ENCODE results near the gene ZBTB47.

Gene ZBTB47

GRCh38 chr3:42653560-42654330 lies at the start of gene ZBTB47:
Gene ZBTB47, plus strand, starts transcription at chr3:42653697. Its CDS starts 4,659 bp downstream, at chr3:42658356.
- Histone ChIP-seq H3K27ac (ENCODE audit: low read length) (peak within 1 kb of the TSS; percentile 18), H3K36me3 (replicated peaks; ENCODE audit: low read depth, low read length) (peaks cover 4% of the 10 kb centered on the region), H3K27me3 (ENCODE audit: low read depth, low read length) (no peaks in the 10 kb centered on the region), H2AFZ (ENCODE audit: low read depth, low read length) (peak within 1 kb of the TSS; percentile 80), H3K4me3 (ENCODE audit: low read length) (peak within 1 kb of the TSS; percentile 95), H3K79me2 (ENCODE audit: low read length) (no peaks in the 10 kb centered on the region), H3K9me3 (ENCODE audit: insufficient read depth, low read length) (no peaks in the 10 kb centered on the region), H4K20me1 (ENCODE audit: insufficient read depth, low read length) (no peaks in the 10 kb centered on the region), H3K4me1 (ENCODE audit: low read length) (peaks cover 26% of the 10 kb centered on the region), H3K9ac (ENCODE audit: low read length) (peak within 1 kb of the TSS; percentile 92), H3K4me2 (ENCODE audit: low read length) (peak within 1 kb of the TSS; percentile 86)
- TF ChIP-seq EZH2phosphoT487 (IDR thresholded peaks at IDR 0.05; ENCODE audit: low read depth) (no peak), CTCF (IDR thresholded peaks at IDR 0.05; ENCODE audit: low read depth, low read length) (no peak)

GRCh38 chr3:42605546-42606173 lies 47.8 kb upstream of the ZBTB47 start:
- Histone ChIP-seq H2AFZ (ENCODE audit: low read depth, low read length) (no peak overlapping the region), H3K79me2 (ENCODE audit: low read length) (peaks cover 96% of the 10 kb centered on the region), H3K4me2 (ENCODE audit: low read length) (no peak overlapping the region), H3K27me3 (ENCODE audit: low read depth, low read length) (no peaks in the 10 kb centered on the region), H3K4me3 (ENCODE audit: low read length) (no peak overlapping the region), H4K20me1 (ENCODE audit: insufficient read depth, low read length) (peaks cover 35% of the 10 kb centered on the region), H3K9ac (ENCODE audit: low read length) (no peak overlapping the region), H3K4me1 (ENCODE audit: low read length) (peaks cover 9% of the 10 kb centered on the region), H3K9me3 (ENCODE audit: insufficient read depth, low read length) (no peaks in the 10 kb centered on the region), H3K36me3 (replicated peaks; ENCODE audit: low read depth, low read length) (peaks cover 32% of the 10 kb centered on the region), H3K27ac (ENCODE audit: low read length) (no peak overlapping the region)
- TF ChIP-seq EZH2phosphoT487 (IDR thresholded peaks at IDR 0.05; ENCODE audit: low read depth) (no peak), CTCF (IDR thresholded peaks at IDR 0.05; ENCODE audit: low read depth, low read length) (no peak)

GRCh38 chr3:42608581-42608980 lies 44.9 kb upstream of the ZBTB47 start:
- Histone ChIP-seq H3K36me3 (replicated peaks; ENCODE audit: low read depth, low read length) (peaks cover 29% of the 10 kb centered on the region), H4K20me1 (ENCODE audit: insufficient read depth, low read length) (peaks cover 41% of the 10 kb centered on the region), H3K4me1 (ENCODE audit: low read length) (no peaks in the 10 kb centered on the region), H3K9ac (ENCODE audit: low read length) (no peak overlapping the region), H3K9me3 (ENCODE audit: insufficient read depth, low read length) (no peaks in the 10 kb centered on the region), H3K27ac (ENCODE audit: low read length) (no peak overlapping the region), H3K79me2 (ENCODE audit: low read length) (peaks cover 97% of the 10 kb centered on the region), H3K4me2 (ENCODE audit: low read length) (no peak overlapping the region), H2AFZ (ENCODE audit: low read depth, low read length) (no peak overlapping the region), H3K4me3 (ENCODE audit: low read length) (no peak overlapping the region), H3K27me3 (ENCODE audit: low read depth, low read length) (no peaks in the 10 kb centered on the region)
- no peak for TF ChIP-seq EZH2phosphoT487 (IDR thresholded peaks at IDR 0.05; ENCODE audit: low read depth)
- no peak for TF ChIP-seq CTCF (IDR thresholded peaks at IDR 0.05; ENCODE audit: low read depth, low read length)

GRCh38 chr3:42610976-42611375 lies 42.5 kb upstream of the ZBTB47 start:
- Histone ChIP-seq H3K9me3 (ENCODE audit: insufficient read depth, low read length) (no peaks in the 10 kb centered on the region), H4K20me1 (ENCODE audit: insufficient read depth, low read length) (peaks cover 53% of the 10 kb centered on the region), H3K9ac (ENCODE audit: low read length) (no peak overlapping the region), H2AFZ (ENCODE audit: low read depth, low read length) (no peak overlapping the region), H3K27me3 (ENCODE audit: low read depth, low read length) (no peaks in the 10 kb centered on the region), H3K79me2 (ENCODE audit: low read length) (peaks cover 97% of the 10 kb centered on the region), H3K4me2 (ENCODE audit: low read length) (no peak overlapping the region), H3K4me1 (ENCODE audit: low read length) (no peaks in the 10 kb centered on the region), H3K27ac (ENCODE audit: low read length) (no peak overlapping the region), H3K4me3 (ENCODE audit: low read length) (no peak overlapping the region), H3K36me3 (replicated peaks; ENCODE audit: low read depth, low read length) (peaks cover 19% of the 10 kb centered on the region)
- TF ChIP-seq EZH2phosphoT487 (IDR thresholded peaks at IDR 0.05; ENCODE audit: low read depth) (no peak), CTCF (IDR thresholded peaks at IDR 0.05; ENCODE audit: low read depth, low read length) (no peak)

Measured in OCI-LY3 (cell line).